BJ (cell line): ENCODE measurements around the gene MRPS9. TPM values are rescaled to one million over a fixed set of nuclear protein-coding genes. Genes with fewer than 3 reads are reported as not detected.

Source experiments
- CTCF ChIA-PET: fragments of 350-600 bp; formaldehyde crosslinking; extraction: SDS; loops from one replicate; lab custom pipeline; 2021; ENCODE audit warnings: antibody characterized with exemption, inconsistent platforms; lab: Yijun Ruan, JAX
- POLR2A ChIA-PET: fragments of 300-600 bp; sonication (Branson Sonifier 250); formaldehyde crosslinking; extraction: SDS; loops from one replicate; lab custom pipeline; 2021; ENCODE audit warnings: antibody characterized with exemption; lab: Charles Lee
- DNase-seq: peaks from one replicate; pipeline ENCODE4 v3.0.0-alpha.2; 2011; ENCODE audit warnings: low read depth
- H3K27me3 ChIP-seq: 2 replicates; pipeline ENCODE4 v1.6.0; 2011; ENCODE audit warnings: low read length; ENCODE audit not compliant: control insufficient read depth, insufficient read depth
- H3K36me3 ChIP-seq: 2 replicates; pipeline ENCODE4 v1.5.1; 2011; ENCODE audit warnings: low read length; ENCODE audit not compliant: control insufficient read depth, insufficient read depth
- H3K4me3 ChIP-seq: 2 replicates; pipeline ENCODE4 v1.5.1; 2011; ENCODE audit warnings: low read depth, mild to moderate bottlenecking, control low read depth, low read length
- CTCF ChIP-seq: IDR thresholded peaks from 2 replicates; pipeline ENCODE4 v1.5.1; 2011; ENCODE audit warnings: low read depth, mild to moderate bottlenecking, control low read depth, inconsistent platforms, low read length, moderate library complexity; ENCODE audit not compliant: insufficient read depth
- polyA plus RNA-seq: library from polyadenylated mRNA; depleted of rRNA; stranded (reverse); fragments of >200 nt; gene quantifications from 2 replicates; pipeline ENCODE4 v1.2.3, GENCODE V29; 2011

MRPS9 gene
- polyA plus RNA-seq, 1 experiment = 19.3 TPM

GRCh38 chr2:105068387-105068786 lies 30.5 kb downstream of the MRPS9 start:
- TF ChIP-seq CTCF = no peak
- H3K4me3 ChIP-seq = no peak overlapping the region
- ChIA-PET POLR2A (interaction anchor here (0.6 kb wide), 1 partner anchor 20 kb away, joined by 3 read pairs; no protein-coding TSS in a partner anchor), CTCF (no interaction called here)
- no peaks in the 10 kb centered on the region for H3K27me3 ChIP-seq
- no peak for DNase-seq
- H3K36me3 ChIP-seq = no peaks in the 10 kb centered on the region

GRCh38 chr2:105068875-105069274 lies 31.0 kb downstream of the MRPS9 start:
- no peak for TF ChIP-seq CTCF
- no peak overlapping the region for H3K4me3 ChIP-seq
- H3K36me3 ChIP-seq = no peaks in the 10 kb centered on the region
- ChIA-PET CTCF (no interaction called here), POLR2A (interaction anchor here (0.6 kb wide), 1 partner anchor 20 kb away, joined by 3 read pairs; no protein-coding TSS in a partner anchor)
- H3K27me3 ChIP-seq = no peaks in the 10 kb centered on the region
- no peak for DNase-seq

- CTCF ChIA-PET = no interaction called here
- H3K36me3 ChIP-seq = no peaks in the 10 kb centered on the region
- POLR2A ChIA-PET = no interaction called here
- no peak for DNase-seq
- no peak for TF ChIP-seq CTCF
- H3K27me3 ChIP-seq = no peaks in the 10 kb centered on the region
- no peak overlapping the region for H3K4me3 ChIP-seq
Observed at GRCh38 chr2:105070010-105070865, 32.4 kb downstream of the MRPS9 start.

GRCh38 chr2:105071379-105071778 lies 33.5 kb downstream of the MRPS9 start:
- no peaks in the 10 kb centered on the region for H3K27me3 ChIP-seq
- POLR2A ChIA-PET = no interaction called here
- CTCF ChIA-PET = interaction anchor here (1.2 kb wide), 1 partner anchor 24 kb away, joined by 3 read pairs; no protein-coding TSS in a partner anchor
- DNase-seq = no peak
- H3K4me3 ChIP-seq = no peak overlapping the region
- TF ChIP-seq CTCF = no peak
- H3K36me3 ChIP-seq = no peaks in the 10 kb centered on the region

GRCh38 chr2:105072039-105072438 lies 34.2 kb downstream of the MRPS9 start:
- ChIA-PET POLR2A (no interaction called here), CTCF (interaction anchor here (0.5 to 1.2 kb wide), 2 partner anchors 14 to 23 kb away, joined by 3 read pairs; no protein-coding TSS in a partner anchor)
- H3K27me3 ChIP-seq = no peaks in the 10 kb centered on the region
- no peak for TF ChIP-seq CTCF
- H3K4me3 ChIP-seq = no peak overlapping the region
- no peak for DNase-seq
- H3K36me3 ChIP-seq = no peaks in the 10 kb centered on the region
